ENCODE measurements around the gene ZNRF1.
A peak's percentile ranks its signal among the peaks of the same experiment; 100 is the strongest.
"Not testable (repeated sequence)": the region's sequence is repeated elsewhere in the genome, so short reads cannot be mapped to it uniquely, and the experiment has no call there.

Gene ZNRF1

DNA sequence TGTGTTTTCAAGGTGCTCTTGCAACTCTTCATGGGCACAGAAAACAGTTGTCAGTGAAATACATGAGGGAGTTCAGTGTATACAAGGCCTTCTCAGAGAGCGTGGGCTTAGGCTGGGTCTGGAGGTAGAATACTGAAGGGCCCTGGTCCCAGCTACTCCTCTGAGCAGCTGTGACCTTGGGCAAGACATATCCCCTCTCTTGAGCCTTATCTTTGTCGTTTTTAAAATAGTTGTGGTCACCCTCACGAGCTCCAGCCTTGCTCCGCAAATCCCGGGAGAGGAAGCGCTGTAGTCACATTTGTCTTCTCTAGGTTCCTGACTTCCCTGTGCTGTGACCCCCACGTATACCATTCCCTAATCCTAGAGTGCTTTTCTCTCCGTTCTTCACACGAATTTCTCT is 3.6 kb downstream of the ZNRF1 start:
- DNase-seq: no peak

DNA sequence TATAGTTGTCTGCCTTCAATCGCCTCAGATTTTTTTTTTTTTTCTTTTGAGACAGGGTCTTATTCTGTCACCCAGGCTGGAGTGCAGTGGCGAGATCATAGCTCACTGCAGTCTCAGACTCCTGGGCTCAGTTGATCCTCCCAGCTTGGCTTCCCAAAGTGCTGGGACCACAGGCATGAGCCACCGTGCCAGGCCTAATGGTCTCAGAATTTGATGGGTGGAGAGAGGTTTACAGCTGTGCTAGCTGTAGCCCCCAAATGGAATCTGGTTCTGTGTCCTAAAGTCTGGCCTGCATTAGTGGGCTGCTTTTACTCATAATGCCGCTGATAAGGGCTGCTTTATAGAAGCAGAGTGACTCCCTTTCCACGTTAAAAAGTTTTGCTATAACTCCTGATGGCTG is 5.1 kb downstream of the ZNRF1 start:
- no peak for DNase-seq

DNA sequence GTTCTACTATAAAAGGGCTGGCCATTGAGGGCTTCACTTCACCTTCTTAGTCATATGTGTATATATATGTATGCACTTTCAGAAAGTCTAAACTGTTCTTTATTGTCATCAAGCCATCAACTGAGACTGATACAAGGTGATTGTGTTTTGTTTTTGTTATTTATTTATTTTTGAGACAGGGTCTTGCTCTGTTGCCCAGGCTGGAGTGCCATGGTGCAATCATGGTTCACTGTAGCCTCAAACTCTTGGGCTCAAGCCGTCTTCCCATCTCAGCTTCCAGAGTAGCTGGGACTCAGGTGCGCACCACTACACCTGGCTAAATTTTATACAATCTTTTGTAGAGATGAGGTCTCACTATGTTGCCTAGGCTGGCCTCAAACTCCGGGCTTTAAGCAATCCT is 5.6 kb downstream of the ZNRF1 start:
- no peak for DNase-seq

DNA sequence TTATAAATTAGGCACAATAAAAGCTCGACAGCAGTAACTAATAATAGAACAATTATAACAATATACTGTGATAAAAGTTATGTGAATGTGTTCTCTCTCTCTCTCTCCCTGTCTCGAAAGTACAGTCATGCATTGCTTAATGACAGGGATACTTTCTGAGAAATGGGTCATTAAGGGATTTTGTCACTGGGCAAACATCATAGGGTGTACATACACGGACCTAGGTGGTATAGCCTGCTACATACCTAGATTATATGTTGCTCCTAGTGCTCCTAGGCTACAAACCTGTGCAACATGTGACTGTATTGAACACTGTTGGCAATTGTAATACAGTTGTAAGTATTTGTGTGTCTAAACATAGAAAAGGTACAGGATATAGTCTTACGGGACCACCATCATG is 6.9 kb downstream of the ZNRF1 start:
- no peak for DNase-seq

DNA sequence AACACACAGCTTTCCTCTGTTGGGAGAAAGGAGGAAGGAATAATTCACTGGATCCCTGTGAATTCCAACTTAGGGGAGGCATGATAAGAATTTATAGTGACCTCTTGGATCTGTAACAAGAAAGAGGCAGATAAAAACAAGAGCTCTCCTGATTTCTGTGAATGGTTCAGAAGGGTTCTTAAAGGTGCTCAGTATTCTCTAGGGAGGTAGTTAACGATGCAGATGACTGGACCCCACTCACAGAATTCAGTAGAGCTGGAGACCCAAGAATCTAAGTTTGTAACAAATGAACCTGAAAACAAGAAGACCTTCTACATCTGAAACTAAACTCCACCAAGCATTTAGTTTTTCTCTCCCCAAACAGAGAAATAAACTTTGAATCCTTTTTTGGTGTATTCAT is 8.6 kb downstream of the ZNRF1 start:
- DNase-seq: no peak

DNA sequence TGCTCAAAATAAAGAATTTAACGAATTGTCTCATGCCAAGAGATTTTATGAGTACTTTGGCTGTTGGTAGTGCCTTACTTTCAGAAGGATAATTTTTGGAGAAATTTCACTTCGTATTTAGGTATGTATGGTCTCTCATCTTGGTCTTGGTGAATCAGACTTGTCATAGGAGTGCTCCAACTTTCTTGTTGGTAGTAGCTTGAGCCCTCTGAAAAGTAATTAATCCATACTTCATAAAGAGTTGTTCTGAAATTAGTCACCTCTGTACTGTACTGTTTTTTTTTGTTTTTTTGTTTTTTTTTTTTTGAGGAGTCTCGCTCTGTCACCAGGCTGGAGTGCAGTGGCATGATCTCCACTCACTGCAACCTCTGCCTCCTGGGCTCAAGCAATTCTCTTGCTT is 11.6 kb downstream of the ZNRF1 start:
- DNase-seq: no peak

DNA sequence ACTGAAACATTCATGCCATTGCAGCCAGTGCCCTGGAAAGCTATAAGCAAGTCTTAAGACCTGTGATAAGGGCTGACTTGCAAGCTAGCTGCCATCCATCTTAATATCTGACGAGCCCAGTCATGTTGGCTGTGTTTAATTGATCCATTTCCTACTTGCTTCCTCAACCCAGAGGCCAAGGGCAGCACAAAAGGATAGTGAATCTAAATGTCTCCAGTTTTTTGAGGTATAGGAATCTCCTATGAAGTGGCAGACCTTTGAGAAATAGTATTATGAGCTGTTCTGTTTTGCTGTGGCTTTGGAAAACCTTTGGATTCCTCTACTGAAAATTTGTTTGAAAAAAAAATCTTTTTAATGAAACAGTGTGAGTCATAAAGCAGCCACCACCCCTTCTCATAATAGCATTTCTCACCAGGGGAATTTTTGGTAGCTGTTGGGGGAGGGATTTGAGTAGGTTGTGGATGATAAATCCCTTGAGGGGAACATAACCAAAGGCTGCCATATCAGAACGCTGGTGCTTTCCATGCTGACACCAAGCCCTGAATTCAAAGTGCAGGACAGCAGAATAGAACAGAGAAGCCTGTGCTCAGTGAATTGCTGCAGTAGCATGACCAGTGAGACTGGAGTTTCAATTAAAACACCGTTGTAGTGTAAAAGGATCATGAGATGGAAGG is 12.9 kb downstream of the ZNRF1 start:
- DNase-seq: no peak

DNA sequence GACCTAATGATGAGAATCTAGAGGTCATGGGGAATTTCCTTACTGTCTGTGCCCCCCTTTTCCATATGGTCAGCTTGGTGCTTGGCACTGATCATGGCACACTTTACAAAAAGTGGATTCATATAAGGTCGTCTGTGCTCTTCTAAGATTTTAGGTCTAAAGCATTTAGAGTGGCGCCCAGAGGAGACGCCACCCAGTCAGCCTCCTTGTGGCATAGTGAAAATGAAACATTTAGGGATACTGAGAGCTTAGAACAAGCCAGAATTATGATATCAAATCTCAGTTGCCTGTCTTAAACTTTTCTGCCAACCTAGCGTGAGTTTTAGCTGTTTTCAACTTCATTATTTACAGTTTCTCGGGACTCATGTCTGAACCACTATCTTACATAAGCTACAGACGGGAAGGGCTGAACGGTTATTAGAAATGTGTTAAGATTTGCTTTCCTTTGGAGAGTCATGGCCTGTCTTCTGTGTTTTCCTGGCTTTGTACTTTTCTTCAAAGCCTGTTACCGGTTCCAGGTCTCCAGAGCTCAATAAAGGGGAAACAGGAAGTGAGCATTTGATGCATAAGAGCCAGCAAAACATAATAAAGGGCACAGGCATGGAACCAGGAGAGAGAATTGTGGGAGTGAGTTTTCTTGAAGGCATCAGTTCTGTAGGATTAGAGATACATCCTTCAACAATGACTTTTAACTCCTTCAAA is 13.7 kb downstream of the ZNRF1 start:
- DNase-seq: no peak

DNA sequence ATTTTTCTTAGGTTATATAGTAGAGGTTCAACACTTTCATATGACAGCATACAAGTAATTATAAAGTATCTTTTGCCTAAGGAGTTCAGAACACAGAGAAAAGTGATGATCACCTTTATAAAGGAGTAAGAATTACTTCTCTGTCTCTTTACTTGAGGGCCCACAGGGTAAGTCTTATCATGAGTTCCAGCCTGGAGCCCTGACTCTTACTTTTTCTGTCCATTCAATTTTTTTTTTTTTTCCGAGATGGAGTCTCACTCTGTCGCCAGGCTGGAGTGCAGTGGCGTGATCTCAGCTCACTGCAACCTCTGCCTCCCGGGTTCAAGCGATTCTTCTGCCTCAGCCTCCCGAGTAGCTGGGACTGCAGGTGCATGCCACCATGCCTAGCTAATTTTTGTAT is 14.3 kb downstream of the ZNRF1 start:
- DNase-seq: not testable (repeated sequence)

DNA sequence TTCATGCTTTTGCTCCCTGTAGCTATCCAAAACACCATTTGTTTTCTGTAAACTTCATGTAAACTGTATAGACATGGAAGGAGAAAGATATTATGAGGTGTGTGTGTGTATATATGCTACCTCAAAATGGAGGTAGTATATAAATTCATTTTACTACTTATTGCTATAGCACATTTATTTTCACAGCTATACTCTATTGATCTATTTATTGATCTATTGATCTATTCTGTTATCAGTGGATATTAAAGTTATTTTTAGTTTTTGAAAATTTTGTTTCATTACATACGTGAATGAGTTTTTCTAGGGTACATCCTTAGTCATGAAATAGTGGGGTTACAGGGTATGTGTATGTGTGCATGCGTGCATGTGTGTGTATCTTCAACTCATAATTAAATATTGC is 15.5 kb downstream of the ZNRF1 start:
- DNase-seq: no peak

DNA sequence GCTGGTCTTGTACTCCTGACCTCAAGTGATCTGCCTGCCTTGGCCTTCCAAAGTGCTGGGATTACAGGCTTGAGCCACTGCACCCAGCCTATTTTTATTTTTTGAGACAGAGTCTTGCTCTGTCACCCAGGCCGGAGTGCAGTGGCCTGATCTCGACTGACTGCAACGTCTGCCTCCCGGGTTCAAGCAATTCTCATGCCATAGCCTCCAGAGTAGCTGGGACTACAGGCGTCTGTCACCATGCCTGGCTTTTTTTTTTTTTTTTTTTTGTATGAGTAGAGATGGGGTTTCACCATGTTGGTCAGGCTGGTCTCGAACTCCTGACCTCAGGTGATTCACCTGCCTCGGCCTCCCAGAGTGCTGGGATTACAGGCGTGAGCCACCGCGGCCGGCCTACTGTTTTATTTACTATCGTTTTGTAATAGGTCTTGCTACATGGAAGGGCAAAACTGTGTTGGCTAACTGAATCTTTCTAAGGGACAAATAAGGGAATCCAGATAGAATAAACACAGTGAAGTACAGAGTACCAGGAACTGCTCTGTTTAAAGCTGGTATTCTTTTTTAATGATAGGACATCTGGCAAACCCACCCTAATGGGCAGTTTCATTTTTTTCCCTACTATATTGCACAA is 17.7 kb downstream of the ZNRF1 start:
- peak; percentile 24 to 44 for DNase-seq

DNA sequence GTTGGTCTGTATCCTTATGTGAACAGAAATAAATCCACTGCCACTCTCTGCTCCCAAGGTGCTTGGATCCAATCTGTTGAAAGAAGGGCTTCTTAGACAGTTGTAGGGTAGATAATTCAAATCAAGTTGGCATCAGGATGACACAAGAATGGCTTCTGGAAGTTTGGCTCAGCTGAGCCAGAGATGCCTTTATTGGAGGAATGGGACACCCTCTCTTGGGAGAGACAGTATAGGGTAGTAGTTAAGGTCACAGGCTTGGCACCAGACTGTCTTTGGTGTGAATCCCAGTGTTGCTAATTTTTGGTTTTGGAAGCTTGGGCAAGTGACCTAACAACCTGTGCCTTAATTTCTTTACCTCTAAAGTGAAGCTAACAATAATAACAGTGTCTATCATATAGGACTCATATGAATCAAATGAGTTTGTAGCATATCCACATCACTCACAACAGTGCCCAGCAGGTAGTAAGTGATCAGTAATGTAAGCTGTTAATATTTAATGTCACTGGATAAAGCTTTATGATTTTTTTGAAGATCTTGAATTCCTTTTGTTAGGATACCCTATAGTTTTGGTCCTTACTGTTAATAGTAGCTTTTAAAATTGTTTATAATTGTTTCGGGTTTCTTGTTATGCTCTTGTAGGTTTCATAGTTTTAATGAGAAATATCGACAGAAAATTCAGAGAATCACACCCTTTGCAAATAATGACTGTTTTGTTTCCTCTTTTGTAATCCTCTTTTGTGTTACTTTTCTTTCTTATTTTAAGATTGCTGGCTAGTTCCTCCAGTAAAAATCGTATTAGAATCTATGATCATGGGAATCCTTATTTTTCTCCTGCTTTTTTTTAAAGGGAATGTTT is 19.1 kb downstream of the ZNRF1 start:
- DNase-seq: no peak

DNA sequence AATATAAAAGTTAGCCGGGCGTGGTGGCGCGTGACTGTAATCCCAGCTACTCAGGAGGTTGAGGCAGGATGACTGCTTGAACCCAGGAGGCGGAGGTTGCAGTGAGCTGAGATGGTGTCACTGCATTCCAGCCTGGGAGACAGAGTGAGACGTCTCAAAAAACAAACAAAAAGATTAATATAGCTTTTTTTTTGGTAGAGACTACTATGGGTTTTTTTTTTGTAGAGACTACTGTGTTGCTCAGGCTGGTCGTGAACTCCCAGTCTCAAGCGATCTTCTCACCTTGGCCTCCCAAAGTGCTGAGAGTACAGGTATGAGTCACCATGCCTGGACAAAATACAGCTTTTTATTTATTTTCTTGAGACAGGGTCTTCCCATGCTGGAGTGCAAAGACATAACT is 20.2 kb downstream of the ZNRF1 start:
- DNase-seq: no peak

DNA sequence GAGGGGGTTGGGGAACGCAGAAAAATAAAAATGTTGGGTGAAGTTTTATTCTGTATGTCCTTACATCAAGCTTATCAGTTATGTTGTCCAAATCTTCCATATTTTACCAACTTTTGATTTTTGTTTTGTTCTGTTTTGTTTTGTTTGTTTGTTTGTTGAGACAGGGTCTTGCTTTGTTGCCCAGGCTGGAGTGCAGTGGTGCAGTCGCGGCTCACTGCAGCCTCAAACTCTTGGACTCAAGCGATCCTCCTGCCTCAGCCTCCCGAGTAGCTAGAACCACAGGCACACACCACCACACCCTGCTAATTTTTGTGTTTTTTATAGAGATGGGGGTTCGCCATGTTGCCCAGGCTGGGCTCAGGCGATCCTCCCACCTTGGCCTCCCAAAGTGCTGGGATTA is 20.8 kb downstream of the ZNRF1 start:
- DNase-seq: no peak

DNA sequence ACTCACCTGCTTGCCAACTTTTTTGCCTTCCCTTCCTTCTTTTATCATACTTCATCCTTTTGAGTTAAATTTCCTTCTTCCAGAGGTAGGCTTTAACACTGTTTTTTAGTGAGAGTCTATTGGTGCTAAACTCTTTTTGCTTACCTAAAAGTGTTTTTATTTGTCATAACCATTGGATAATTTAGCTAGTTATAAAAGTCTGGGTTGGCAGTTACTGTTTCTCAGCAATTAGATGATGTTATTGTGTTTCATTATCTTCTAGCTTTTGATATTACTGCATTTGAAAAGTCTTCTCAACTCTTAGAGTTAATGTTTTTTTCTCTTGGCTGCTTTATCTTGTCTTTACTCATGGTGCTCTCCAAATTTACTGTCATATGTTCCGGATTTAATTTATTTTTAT is 22.6 kb downstream of the ZNRF1 start:
- no peak for DNase-seq

DNA sequence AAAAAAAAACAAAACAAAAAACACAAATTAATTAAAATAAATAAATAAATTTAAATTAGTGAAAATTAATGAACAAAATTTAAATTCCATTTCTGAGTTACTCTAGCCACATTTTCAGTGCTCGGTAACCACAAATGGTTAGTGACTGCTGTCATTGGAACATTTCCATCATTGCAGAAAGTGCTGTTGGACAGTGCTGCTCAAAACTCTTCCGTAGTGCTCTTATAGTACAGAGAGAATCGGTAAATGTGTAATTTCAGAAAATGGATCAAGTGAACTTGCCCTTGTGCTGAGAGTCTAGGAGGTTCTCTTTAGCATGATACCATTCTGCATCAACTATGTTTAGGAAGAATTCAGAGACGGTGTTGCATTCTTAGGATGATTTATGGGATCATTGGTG is 23.7 kb downstream of the ZNRF1 start:
- DNase-seq: no peak

DNA sequence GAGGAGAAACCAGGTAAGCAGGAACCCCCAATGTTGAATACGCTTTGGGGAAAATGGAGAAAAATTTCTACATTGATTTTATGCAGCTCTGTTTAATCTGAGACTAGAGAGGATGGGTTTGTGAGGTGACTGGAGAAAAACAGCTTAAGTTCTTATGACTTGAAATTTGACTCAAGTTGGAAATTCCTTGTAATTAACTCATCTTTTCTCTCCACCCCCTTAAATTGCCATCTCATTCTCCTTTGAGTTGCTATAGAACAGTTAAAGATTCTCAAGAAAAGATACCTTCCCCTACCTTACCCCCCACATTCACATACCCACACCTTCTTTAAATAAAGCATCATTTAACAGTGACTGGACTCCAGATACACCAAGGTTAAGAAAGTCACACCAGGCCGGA is 24.2 kb downstream of the ZNRF1 start:
- no peak for DNase-seq

DNA sequence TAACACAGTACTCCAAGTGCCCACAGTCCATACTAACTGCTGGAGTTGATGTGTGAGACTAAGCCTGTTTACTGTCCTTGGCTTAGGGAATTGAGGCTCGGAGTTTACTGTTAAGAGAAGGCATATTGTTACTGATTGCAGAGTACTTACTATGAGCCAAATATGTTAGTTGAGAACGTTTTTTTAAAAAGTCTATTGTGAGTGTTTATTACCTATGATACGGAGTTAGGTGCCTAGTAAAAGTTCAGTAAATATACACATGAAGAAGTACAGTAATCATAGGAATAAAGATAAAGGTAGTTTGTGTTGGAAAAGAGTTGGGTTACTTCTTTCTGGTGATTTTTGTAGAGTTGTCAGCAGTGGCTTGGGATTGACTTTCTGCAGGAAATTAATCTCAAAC is 25.4 kb downstream of the ZNRF1 start:
- no peak for DNase-seq

DNA sequence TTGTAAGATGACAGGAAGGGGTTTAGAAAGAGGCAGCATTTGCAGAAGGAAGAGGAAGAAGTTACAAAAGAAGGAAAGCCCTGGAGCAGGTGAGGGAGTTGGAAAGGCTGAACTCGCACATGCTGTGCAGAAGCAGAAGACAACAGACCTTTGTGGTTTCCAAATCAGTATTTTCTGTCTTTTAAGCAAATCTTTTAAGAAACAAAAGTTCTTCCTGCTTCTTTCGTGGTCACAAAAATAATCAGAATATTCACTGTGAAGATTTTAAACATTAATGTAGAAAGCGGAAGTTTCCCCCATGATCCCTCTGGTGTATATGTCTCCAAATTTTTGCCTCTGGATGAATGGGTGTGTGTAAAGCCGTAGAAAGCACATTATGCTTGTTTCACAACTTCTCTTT is 25.8 kb downstream of the ZNRF1 start:
- no peak for DNase-seq

DNA sequence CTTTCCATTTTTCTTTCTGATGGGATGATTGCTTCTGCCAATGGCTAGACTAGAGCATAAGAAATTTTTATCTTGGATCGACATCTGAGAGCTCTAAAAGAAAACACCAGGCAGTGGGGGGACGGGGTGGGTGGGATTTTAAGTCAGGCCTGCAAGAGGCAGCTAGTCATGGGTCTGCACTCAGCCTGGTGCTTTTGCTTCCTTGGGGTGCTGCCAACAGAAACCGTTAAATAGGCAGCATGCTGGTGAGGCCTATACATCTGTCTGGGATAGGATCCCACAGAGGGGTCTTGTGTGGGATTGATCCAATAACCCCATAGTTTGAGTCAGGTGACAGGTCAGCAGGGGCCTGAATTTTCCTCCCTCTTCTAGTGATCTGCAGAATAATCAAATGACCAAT is 26.9 kb downstream of the ZNRF1 start:
- DNase-seq: no peak

DNA sequence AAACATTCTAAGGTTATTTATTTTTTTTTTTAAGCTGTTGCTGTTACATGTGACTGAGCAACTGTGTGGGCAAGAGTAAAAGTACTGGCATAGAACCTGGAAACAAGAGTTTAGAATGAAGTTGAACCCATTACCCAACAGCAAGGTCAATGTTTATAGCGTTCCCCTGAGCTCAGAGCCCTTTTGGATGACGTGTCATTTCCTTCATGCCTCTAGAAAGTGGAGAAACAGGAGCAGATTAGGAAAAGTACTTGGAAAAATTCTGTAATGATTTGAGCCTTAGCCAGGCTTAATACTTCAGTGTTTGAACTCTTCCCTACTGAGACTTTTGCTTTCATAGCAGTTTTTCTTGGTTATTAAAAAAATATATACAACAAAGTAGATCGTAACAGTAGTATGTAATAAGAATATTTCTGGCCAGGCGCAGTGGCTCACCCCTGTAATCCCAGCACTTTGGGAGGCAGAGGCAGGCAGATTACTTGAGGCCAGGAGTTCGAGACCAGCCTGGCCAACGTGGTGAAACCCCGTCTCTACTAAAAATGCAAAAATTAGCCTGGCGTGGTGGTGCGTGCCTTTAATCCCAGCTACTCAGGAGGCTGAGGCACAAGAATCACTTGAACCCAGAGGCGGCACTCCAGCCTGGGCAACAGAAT is 27.5 kb downstream of the ZNRF1 start:
- not testable (repeated sequence) for DNase-seq

DNA sequence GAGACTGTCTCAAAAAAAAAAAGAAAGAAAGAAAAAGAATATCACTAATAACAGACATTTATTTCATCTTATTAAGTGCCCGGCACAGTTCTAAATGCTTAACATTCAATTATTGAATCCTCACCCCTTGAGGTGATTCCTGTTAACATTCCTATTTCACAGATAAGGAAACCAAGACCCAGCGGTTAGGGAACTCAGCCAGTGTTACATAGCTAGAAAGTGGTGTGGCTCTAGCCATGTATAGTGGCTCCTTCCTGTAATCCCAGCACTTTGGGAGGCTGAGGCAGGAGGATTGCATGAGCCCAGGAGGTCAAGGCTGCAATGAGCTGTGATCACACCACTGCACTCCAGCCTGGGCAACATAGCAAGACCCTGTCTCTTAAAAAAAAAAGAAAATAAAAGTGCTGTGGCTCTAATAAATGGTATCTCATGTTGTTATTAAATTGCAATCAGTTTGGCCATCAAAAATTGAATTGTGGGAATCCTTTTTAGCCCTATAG is 28.1 kb downstream of the ZNRF1 start:
- no peak for DNase-seq

All from NCI-H2081 (cell line).